GM21529 (cell line): ENCODE results near the gene DNAJB6.
A peak's percentile ranks its signal among the peaks of the same experiment; 100 is the strongest.
"Not testable (repeated sequence)": the region's sequence is repeated elsewhere in the genome, so short reads cannot be mapped to it uniquely, and the experiment has no call there.

Source experiments
- ATAC-seq: cut with Tn5 transposase; IDR thresholded peaks from one replicate; pipeline ENCODE4 v1.9.1; 2021; ENCODE audit not compliant: unreplicated experiment

DNAJB6 gene

GRCh38 chr7:157323401-157323800 lies 13.4 kb upstream of the DNAJB6 start:
- ATAC-seq: no peak

- ATAC-seq: no peak
These were observed 7.4 kb upstream of the DNAJB6 start for GRCh38 chr7:157329447-157329846.

- not testable (repeated sequence) for ATAC-seq
These were observed 6.2 kb upstream of the DNAJB6 start for GRCh38 chr7:157330567-157330966.

- not testable (repeated sequence) for ATAC-seq
These were observed 5.8 kb upstream of the DNAJB6 start for GRCh38 chr7:157331049-157331448.

- ATAC-seq: no peak
These were observed 1.6 kb upstream of the DNAJB6 start for GRCh38 chr7:157335236-157335635.

- no peak for ATAC-seq
These were observed 817 bp upstream of the DNAJB6 start for GRCh38 chr7:157335991-157336382.

GRCh38 chr7:157337316-157338149 lies 729 bp downstream of the DNAJB6 start:
- peak; percentile 53 for ATAC-seq

GRCh38 chr7:157339777-157340677 lies 3.2 kb downstream of the DNAJB6 start:
- ATAC-seq: peak; percentile 23

- ATAC-seq: no peak
These were observed 10.6 kb downstream of the DNAJB6 start for GRCh38 chr7:157347217-157347904.

GRCh38 chr7:157348548-157348947 lies 11.7 kb downstream of the DNAJB6 start:
- no peak for ATAC-seq

GRCh38 chr7:157352516-157352915 lies 15.7 kb downstream of the DNAJB6 start:
- ATAC-seq: no peak

GRCh38 chr7:157355784-157356511 lies 19.1 kb downstream of the DNAJB6 start:
- ATAC-seq: no peak

GRCh38 chr7:157357129-157358040 lies 20.6 kb downstream of the DNAJB6 start:
- peak; percentile 93 for ATAC-seq

GRCh38 chr7:157358041-157358752 lies 21.4 kb downstream of the DNAJB6 start:
- ATAC-seq: no peak

- ATAC-seq: no peak
These were observed 21.9 kb downstream of the DNAJB6 start for GRCh38 chr7:157358753-157359096.

GRCh38 chr7:157359581-157359980 lies 22.8 kb downstream of the DNAJB6 start:
- ATAC-seq: no peak

GRCh38 chr7:157360483-157361025 lies 23.8 kb downstream of the DNAJB6 start:
- ATAC-seq: no peak

GRCh38 chr7:157361537-157361936 lies 24.7 kb downstream of the DNAJB6 start:
- no peak for ATAC-seq

- no peak for ATAC-seq
These were observed 25.9 kb downstream of the DNAJB6 start for GRCh38 chr7:157362729-157363128.
